HEK293 (cell line): ENCODE measurements around the gene RAMP1.
A peak's percentile ranks its signal among the peaks of the same experiment; 100 is the strongest.

ENCODE experiments used
- CTCF ChIA-PET: fragments of 350-600 bp; formaldehyde crosslinking; extraction: SDS; loops from one replicate; lab custom pipeline; 2021; ENCODE audit warnings: antibody characterized with exemption; lab: Yijun Ruan, JAX
- POLR2A ChIA-PET: fragments of 300-600 bp; formaldehyde crosslinking; extraction: SDS; loops from one replicate; lab custom pipeline; 2020; ENCODE audit warnings: antibody characterized with exemption, inconsistent platforms; lab: Yijun Ruan, JAX
- H3K27ac ChIP-seq: fragments of 200-500 bp; sonication (Bioruptor generic); 2 replicates; pipeline ENCODE4 v1.5.1; 2014; ENCODE audit warnings: low read depth, low read length, control low read depth, inconsistent platforms; ENCODE audit errors: extremely low read depth
- H3K36me3 ChIP-seq, 2 experiments: fragments of 200-500 bp in 1 of 2; sonication (Bioruptor generic) in 1 of 2; 1 replicate in 1 of 2; 2 replicates in 1 of 2; pipeline ENCODE4 v1.5.1; 2014 to 2017; ENCODE audit warnings: inconsistent platforms in 2 of 2, low read length in 2 of 2; ENCODE audit not compliant: control insufficient read depth in 2 of 2, insufficient read depth in 1 of 2
- H3K4me1 ChIP-seq: fragments of 200-500 bp; sonication (Bioruptor generic); 2 replicates; pipeline ENCODE4 v1.5.1; 2014; ENCODE audit warnings: mild to moderate bottlenecking, low read length, inconsistent platforms; ENCODE audit not compliant: control insufficient read depth, insufficient read depth
- H3K4me3 ChIP-seq: 2 replicates; pipeline ENCODE4 v1.5.1; 2011; ENCODE audit warnings: low read depth, mild to moderate bottlenecking, control low read depth, low read length, moderate library complexity
- H3K9me3 ChIP-seq: fragments of 200-500 bp; sonication (Bioruptor generic); 2 replicates; pipeline ENCODE4 v1.5.1; 2014; ENCODE audit warnings: low read depth, low read length, inconsistent platforms; ENCODE audit not compliant: control insufficient read depth, insufficient read depth
- KLF10 ChIP-seq: fragments of 450-650 bp; IDR thresholded peaks from 2 replicates; pipeline ENCODE4 v1.5.1; 2018; ENCODE audit warnings: missing biosample characterization, mild to moderate bottlenecking, missing genetic modification characterization
- ZIC2 ChIP-seq: fragments of 450-650 bp; formaldehyde crosslinking; IDR thresholded peaks from 2 replicates; pipeline ENCODE4 v1.5.1; 2016; ENCODE audit warnings: missing biosample characterization, missing genetic modification characterization
- ZNF221 ChIP-seq: fragments of 450-650 bp; formaldehyde crosslinking; IDR thresholded peaks from 2 replicates; pipeline ENCODE4 v1.5.1; 2017; ENCODE audit warnings: missing biosample characterization, missing genetic modification characterization, borderline replicate concordance
- ZNF48 ChIP-seq: fragments of 450-650 bp; formaldehyde crosslinking; IDR thresholded peaks from 2 replicates; pipeline ENCODE4 v1.5.1; 2016; ENCODE audit warnings: missing biosample characterization, missing genetic modification characterization
- ZNF561 ChIP-seq: fragments of 450-650 bp; IDR thresholded peaks from 2 replicates; pipeline ENCODE4 v1.5.1; 2018; ENCODE audit warnings: missing biosample characterization, missing genetic modification characterization, borderline replicate concordance
- ZNF596 ChIP-seq: fragments of 450-650 bp; IDR thresholded peaks from 2 replicates; pipeline ENCODE4 v1.5.0; 2018; ENCODE audit warnings: missing biosample characterization, mild to moderate bottlenecking, missing genetic modification characterization, moderate library complexity
- ZNF776 ChIP-seq: fragments of 450-650 bp; formaldehyde crosslinking; IDR thresholded peaks from 2 replicates; pipeline ENCODE4 v1.5.0; 2017; ENCODE audit warnings: missing biosample characterization, missing genetic modification characterization, borderline replicate concordance
- TF ChIP-seq, protein P1 (sequence below): fragments of 450-650 bp; formaldehyde crosslinking; IDR thresholded peaks from 2 replicates; pipeline ENCODE4 v1.5.1; 2016; ENCODE audit warnings: missing biosample characterization, missing genetic modification characterization, borderline replicate concordance
- TF ChIP-seq, protein P2 (sequence below): fragments of 450-650 bp; formaldehyde crosslinking; IDR thresholded peaks from 2 replicates; pipeline ENCODE4 v1.5.1; 2016; ENCODE audit warnings: missing biosample characterization, missing genetic modification characterization
- TF ChIP-seq, protein P3 (sequence below): fragments of 450-650 bp; formaldehyde crosslinking; IDR thresholded peaks from 2 replicates; pipeline ENCODE4 v1.5.1; 2016; ENCODE audit warnings: missing biosample characterization, missing genetic modification characterization, low read depth
- TF ChIP-seq, protein P4 (sequence below): fragments of 450-650 bp; formaldehyde crosslinking; IDR thresholded peaks from 2 replicates; pipeline ENCODE4 v1.5.1; 2016; ENCODE audit warnings: missing biosample characterization, missing genetic modification characterization
- TF ChIP-seq, protein P5 (sequence below): fragments of 450-650 bp; formaldehyde crosslinking; IDR thresholded peaks from 2 replicates; pipeline ENCODE4 v1.5.1; 2016; ENCODE audit warnings: missing biosample characterization, missing genetic modification characterization

The RAMP1 gene

DNA sequence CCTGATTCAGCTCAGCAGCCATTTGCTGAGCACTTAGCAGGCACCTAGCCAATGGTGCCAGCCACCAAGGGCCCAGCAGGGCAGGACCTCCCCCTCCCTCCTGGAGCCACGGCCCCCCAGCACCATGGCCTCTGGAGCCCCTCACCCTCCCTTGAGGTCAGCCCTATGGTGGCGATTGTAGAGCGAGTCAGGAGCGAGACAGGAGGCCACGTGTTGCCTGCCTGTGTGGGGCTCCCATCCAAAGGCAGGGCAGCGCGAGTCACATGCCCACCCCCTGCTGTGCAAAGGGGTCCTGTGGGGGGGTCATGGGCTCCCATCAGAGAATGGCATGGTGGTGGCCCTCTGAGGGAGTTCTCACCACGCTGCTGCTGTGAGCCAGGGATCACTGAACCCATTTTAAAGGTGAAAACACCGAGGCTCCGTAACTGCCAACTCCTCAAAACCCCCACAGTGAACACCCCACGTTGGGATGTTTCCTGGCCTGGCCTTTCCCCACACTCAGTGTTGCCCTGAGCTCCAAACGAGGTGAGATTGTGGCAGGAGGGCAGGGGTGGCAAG, 35.6 kb downstream of the RAMP1 start:
- ChIA-PET CTCF (interaction anchor here (0.7 kb wide), 1 partner anchor 166 kb away, joined by 5 read pairs; the partner anchor contains the start of gene SCLY), POLR2A (no interaction called here)
- H3K9me3 ChIP-seq = no peaks in the 10 kb centered on the region
- TF ChIP-seq, protein P1, sequence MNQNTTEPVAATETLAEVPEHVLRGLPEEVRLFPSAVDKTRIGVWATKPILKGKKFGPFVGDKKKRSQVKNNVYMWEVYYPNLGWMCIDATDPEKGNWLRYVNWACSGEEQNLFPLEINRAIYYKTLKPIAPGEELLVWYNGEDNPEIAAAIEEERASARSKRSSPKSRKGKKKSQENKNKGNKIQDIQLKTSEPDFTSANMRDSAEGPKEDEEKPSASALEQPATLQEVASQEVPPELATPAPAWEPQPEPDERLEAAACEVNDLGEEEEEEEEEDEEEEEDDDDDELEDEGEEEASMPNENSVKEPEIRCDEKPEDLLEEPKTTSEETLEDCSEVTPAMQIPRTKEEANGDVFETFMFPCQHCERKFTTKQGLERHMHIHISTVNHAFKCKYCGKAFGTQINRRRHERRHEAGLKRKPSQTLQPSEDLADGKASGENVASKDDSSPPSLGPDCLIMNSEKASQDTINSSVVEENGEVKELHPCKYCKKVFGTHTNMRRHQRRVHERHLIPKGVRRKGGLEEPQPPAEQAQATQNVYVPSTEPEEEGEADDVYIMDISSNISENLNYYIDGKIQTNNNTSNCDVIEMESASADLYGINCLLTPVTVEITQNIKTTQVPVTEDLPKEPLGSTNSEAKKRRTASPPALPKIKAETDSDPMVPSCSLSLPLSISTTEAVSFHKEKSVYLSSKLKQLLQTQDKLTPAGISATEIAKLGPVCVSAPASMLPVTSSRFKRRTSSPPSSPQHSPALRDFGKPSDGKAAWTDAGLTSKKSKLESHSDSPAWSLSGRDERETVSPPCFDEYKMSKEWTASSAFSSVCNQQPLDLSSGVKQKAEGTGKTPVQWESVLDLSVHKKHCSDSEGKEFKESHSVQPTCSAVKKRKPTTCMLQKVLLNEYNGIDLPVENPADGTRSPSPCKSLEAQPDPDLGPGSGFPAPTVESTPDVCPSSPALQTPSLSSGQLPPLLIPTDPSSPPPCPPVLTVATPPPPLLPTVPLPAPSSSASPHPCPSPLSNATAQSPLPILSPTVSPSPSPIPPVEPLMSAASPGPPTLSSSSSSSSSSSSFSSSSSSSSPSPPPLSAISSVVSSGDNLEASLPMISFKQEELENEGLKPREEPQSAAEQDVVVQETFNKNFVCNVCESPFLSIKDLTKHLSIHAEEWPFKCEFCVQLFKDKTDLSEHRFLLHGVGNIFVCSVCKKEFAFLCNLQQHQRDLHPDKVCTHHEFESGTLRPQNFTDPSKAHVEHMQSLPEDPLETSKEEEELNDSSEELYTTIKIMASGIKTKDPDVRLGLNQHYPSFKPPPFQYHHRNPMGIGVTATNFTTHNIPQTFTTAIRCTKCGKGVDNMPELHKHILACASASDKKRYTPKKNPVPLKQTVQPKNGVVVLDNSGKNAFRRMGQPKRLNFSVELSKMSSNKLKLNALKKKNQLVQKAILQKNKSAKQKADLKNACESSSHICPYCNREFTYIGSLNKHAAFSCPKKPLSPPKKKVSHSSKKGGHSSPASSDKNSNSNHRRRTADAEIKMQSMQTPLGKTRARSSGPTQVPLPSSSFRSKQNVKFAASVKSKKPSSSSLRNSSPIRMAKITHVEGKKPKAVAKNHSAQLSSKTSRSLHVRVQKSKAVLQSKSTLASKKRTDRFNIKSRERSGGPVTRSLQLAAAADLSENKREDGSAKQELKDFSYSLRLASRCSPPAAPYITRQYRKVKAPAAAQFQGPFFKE (tag by site-specific recombination) = no peak
- no peak for TF ChIP-seq ZNF221
- H3K27ac ChIP-seq = no peak overlapping the region
- H3K4me3 ChIP-seq = no peak overlapping the region
- 0 out of 2 replicates have a peak, but pooled peaks cover 2% of the 10 kb centered on the region for H3K4me1 ChIP-seq
- H3K36me3 ChIP-seq = no peaks in the 10 kb centered on the region

DNA sequence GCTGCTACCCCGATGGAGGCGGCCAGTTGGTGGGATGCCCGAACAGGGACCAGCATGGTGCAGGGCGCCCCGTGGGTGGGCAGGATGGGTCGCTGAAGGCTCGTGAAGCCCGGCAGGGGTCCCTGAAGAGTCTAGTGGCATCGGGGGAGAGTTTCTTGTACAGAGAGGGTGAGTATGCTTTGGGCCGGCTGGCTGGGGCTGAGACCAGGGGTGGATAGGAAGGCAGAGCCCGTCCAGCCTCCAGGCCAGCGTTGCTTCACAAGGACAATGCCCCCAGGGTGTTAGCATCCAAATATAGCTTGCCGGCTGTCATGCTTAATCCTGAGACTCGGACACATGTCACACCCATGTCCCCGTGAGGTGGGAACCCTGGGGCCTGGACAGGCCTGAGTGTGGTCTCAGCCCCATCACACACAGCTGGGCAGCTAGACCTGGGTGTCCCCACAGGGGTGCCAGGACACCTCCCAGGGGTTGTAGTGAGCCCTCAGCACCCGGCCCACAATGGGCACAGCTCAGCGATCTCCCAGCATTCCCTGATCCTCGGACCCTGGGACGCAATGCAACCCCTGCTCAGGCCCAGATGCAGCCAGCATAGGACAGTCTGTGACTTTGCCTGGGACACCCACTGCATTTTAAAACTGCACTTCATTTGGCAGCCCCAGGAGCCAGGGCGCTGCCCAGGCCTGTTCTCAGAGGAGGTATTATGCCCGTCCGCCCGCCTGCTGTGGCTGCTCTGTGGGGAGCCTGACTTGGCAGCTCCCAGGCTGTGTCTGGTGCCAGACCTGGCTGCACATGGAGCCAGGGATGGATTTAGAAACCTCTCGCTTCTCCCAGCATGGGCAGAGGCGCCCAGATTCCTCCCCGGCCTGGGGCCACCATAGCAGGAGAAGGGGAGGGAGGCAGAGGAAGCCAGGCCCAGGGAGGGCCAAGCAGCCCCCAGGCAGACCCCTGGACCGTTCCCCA, 36.4 kb downstream of the RAMP1 start:
- TF ChIP-seq ZIC2 (peak; percentile 79), KLF10 (tag by site-specific recombination) (no peak), ZNF596 (no peak)
- ChIA-PET POLR2A (no interaction called here), CTCF (interaction anchor here (0.5 to 0.7 kb wide), 2 partner anchors 96 to 165 kb away, joined by 3 to 5 read pairs; partner anchors contain the start of gene SCLY)
- Histone ChIP-seq H3K9me3 (no peaks in the 10 kb centered on the region), H3K27ac (no peak overlapping the region), H3K36me3 (no peaks in the 10 kb centered on the region), H3K4me3 (no peak overlapping the region), H3K4me1 (0 out of 2 replicates have a peak, but pooled peaks cover 2% of the 10 kb centered on the region)

DNA sequence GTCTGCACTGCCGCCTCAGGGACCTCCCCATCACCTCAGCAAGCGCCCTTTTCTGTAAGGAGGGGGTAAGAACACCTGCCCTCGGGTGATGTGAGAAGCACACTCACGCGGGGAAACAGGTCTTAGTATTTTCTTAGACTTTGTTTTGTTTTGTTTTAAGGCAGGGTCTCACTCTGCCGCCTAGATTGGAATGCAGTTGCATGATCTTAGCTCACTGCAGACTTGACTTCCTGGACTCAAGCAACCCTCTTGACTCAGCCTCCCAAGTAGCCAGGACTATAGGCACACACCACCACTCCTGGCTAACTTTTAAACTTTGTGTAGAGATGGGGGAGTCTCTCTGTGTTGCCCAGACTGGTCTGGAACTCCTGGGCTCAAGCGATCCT, 37.1 kb downstream of the RAMP1 start:
- Histone ChIP-seq H3K9me3 (no peaks in the 10 kb centered on the region), H3K4me1 (0 out of 2 replicates have a peak, but pooled peaks cover 2% of the 10 kb centered on the region), H3K36me3 (no peaks in the 10 kb centered on the region), H3K27ac (no peak overlapping the region), H3K4me3 (no peak overlapping the region)
- ChIA-PET POLR2A (no interaction called here), CTCF (interaction anchor here (0.5 kb wide), 1 partner anchor 96 kb away, joined by 3 read pairs; no protein-coding TSS in a partner anchor)
- TF ChIP-seq, protein P2, sequence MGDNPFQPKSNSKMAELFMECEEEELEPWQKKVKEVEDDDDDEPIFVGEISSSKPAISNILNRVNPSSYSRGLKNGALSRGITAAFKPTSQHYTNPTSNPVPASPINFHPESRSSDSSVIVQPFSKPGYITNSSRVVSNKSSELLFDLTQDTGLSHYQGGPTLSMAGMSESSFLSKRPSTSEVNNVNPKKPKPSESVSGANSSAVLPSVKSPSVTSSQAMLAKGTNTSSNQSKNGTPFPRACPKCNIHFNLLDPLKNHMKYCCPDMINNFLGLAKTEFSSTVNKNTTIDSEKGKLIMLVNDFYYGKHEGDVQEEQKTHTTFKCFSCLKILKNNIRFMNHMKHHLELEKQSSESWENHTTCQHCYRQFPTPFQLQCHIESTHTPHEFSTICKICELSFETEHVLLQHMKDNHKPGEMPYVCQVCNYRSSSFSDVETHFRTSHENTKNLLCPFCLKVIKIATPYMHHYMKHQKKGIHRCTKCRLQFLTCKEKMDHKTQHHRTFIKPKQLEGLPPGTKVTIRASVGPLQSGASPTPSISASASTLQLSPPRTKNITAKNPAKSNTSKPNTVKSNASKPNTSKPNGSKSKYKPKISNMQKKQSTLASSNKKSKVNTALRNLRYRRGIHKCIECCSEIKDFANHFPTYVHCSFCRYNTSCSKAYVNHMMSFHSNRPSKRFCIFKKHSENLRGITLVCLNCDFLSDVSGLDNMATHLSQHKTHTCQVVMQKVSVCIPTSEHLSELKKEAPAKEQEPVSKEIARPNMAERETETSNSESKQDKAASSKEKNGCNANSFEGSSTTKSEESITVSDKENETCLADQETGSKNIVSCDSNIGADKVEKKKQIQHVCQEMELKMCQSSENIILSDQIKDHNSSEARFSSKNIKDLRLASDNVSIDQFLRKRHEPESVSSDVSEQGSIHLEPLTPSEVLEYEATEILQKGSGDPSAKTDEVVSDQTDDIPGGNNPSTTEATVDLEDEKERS (tag by site-specific recombination) = no peak
- TF ChIP-seq ZNF561 (tag by site-specific recombination) (no peak), ZNF776 (no peak), ZNF48 (tag by site-specific recombination) (no peak)
- TF ChIP-seq, protein P3, sequence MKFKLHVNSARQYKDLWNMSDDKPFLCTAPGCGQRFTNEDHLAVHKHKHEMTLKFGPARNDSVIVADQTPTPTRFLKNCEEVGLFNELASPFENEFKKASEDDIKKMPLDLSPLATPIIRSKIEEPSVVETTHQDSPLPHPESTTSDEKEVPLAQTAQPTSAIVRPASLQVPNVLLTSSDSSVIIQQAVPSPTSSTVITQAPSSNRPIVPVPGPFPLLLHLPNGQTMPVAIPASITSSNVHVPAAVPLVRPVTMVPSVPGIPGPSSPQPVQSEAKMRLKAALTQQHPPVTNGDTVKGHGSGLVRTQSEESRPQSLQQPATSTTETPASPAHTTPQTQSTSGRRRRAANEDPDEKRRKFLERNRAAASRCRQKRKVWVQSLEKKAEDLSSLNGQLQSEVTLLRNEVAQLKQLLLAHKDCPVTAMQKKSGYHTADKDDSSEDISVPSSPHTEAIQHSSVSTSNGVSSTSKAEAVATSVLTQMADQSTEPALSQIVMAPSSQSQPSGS (tag by site-specific recombination) = no peak
- TF ChIP-seq, protein P4, sequence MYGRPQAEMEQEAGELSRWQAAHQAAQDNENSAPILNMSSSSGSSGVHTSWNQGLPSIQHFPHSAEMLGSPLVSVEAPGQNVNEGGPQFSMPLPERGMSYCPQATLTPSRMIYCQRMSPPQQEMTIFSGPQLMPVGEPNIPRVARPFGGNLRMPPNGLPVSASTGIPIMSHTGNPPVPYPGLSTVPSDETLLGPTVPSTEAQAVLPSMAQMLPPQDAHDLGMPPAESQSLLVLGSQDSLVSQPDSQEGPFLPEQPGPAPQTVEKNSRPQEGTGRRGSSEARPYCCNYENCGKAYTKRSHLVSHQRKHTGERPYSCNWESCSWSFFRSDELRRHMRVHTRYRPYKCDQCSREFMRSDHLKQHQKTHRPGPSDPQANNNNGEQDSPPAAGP (tag by site-specific recombination) = no peak
- TF ChIP-seq, protein P5, sequence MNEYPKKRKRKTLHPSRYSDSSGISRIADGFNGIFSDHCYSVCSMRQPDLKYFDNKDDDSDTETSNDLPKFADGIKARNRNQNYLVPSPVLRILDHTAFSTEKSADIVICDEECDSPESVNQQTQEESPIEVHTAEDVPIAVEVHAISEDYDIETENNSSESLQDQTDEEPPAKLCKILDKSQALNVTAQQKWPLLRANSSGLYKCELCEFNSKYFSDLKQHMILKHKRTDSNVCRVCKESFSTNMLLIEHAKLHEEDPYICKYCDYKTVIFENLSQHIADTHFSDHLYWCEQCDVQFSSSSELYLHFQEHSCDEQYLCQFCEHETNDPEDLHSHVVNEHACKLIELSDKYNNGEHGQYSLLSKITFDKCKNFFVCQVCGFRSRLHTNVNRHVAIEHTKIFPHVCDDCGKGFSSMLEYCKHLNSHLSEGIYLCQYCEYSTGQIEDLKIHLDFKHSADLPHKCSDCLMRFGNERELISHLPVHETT (tag by site-specific recombination) = no peak
